MM.1S (cell line): ENCODE data around the gene SLC1A2.

Source experiments
- EZH2 ChIP-seq: fragments of 300-600 bp; sonication (generic); optimal IDR thresholded peaks from 2 replicates; pipeline ENCODE3; 2017; ENCODE audit warnings: low read depth, mild to moderate bottlenecking, antibody characterized with exemption, low read length, mixed read lengths
- TF ChIP-seq, protein P1 (sequence below): fragments of 300-600 bp; sonication (generic); IDR thresholded peaks from 2 replicates; pipeline ENCODE4 v1.5.1; 2016; ENCODE audit warnings: antibody characterized with exemption, low read length, mixed read lengths

DNA sequence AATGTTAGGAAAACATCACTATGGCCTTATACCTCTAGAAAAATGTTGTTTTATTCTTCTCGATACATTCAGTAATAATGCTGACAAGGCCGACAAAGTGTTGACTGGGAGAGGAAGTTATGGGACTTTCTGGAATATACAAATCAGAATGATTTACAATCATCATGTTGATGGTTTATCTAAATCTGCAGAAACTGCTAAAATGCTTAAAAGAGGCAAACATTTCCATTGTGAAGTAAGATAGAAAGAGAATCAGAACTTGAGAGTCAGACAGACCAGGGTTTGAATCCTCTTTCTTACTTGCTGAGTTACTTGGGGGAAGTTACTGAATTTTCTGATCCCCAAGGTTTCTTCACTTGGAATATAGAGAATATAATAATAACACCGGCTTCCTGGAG, 191.0 kb downstream of the SLC1A2 start:
- TF ChIP-seq, protein P1, sequence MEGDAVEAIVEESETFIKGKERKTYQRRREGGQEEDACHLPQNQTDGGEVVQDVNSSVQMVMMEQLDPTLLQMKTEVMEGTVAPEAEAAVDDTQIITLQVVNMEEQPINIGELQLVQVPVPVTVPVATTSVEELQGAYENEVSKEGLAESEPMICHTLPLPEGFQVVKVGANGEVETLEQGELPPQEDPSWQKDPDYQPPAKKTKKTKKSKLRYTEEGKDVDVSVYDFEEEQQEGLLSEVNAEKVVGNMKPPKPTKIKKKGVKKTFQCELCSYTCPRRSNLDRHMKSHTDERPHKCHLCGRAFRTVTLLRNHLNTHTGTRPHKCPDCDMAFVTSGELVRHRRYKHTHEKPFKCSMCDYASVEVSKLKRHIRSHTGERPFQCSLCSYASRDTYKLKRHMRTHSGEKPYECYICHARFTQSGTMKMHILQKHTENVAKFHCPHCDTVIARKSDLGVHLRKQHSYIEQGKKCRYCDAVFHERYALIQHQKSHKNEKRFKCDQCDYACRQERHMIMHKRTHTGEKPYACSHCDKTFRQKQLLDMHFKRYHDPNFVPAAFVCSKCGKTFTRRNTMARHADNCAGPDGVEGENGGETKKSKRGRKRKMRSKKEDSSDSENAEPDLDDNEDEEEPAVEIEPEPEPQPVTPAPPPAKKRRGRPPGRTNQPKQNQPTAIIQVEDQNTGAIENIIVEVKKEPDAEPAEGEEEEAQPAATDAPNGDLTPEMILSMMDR: no peak
- TF ChIP-seq EZH2: no peak
